Thyroid gland (tissue), 4 donors: ENCODE measurements around the gene ANXA3. TPM values are rescaled to one million over a fixed set of nuclear protein-coding genes. Genes with fewer than 3 reads are reported as not detected.

Experiments used
- DNase-seq, 2 donors: peaks; one replicate each; pipeline ENCODE4 v3.0.0-alpha.2; 2019
- H3K27ac ChIP-seq, 3 donors: fragments of 200-600 bp; sonication (generic); 1 replicate in 2 of 3; 2 replicates in 1 of 3; pipeline ENCODE4 v1.5.1; 2016 to 2019; ENCODE audit warnings: mild to moderate bottlenecking in 1 of 3, moderate library complexity in 1 of 3
- H3K27me3 ChIP-seq: fragments of 200-600 bp; sonication (generic); one replicate; pipeline ENCODE4 v1.5.1; 2019
- H3K36me3 ChIP-seq, 2 donors: fragments of 200-600 bp; sonication (generic); one replicate each; pipeline ENCODE4 v1.5.1; 2016 to 2019
- H3K4me1 ChIP-seq, 2 donors: fragments of 200-600 bp; sonication (generic); one replicate each; pipeline ENCODE4 v1.5.1; 2017 to 2019
- H3K4me3 ChIP-seq, 3 donors: fragments of 200-600 bp; sonication (generic); replicated peaks in 1 of 3; 1 replicate in 2 of 3; 2 replicates in 1 of 3; pipeline ENCODE4 v1.5.1; 2016; ENCODE audit warnings: mild to moderate bottlenecking in 1 of 3
- H3K9me3 ChIP-seq: fragments of 200-600 bp; sonication (generic); one replicate; pipeline ENCODE4 v1.5.1; 2017
- CTCF ChIP-seq, 6 experiments: fragments of 200-600 bp in 3 of 6; fragments of 450-650 bp in 3 of 6; sonication (generic) in 3 of 6; IDR thresholded peaks; one replicate each; pipeline ENCODE4 v1.5.1; 2016 to 2019; ENCODE audit warnings: antibody characterized with exemption in 6 of 6, mild to moderate bottlenecking in 2 of 6, inconsistent platforms in 1 of 6, moderate library complexity in 1 of 6
- POLR2A ChIP-seq, 2 donors: fragments of 450-650 bp; IDR thresholded peaks; one replicate each; pipeline ENCODE4 v1.6.1; 2017; ENCODE audit warnings: antibody characterized with exemption in 2 of 2, mild to moderate bottlenecking in 2 of 2, moderate library complexity in 1 of 2
- WGBS, 2 donors: methylation state at CpG; one replicate each; pipeline ENCODE4 v1.1.5; 2017; 5-methylcytosine and 5-hydroxymethylcytosine counted together
- intact Hi-C: fragments of 100-400 bp; cut with DNase I; formaldehyde crosslinking; loops from one replicate; pipeline ENCODE4 v1.15.1; 2023
- total RNA-seq, 4 donors: library from RNA; depleted of rRNA; stranded (reverse); fragments of >200 nt; gene quantifications; one replicate each; pipeline ENCODE4 v1.2.3, GENCODE V29; 2016

The ANXA3 gene
- total RNA-seq, 4 donors from 2014 or later, result 98.7 to 213 (median 156) TPM

DNA sequence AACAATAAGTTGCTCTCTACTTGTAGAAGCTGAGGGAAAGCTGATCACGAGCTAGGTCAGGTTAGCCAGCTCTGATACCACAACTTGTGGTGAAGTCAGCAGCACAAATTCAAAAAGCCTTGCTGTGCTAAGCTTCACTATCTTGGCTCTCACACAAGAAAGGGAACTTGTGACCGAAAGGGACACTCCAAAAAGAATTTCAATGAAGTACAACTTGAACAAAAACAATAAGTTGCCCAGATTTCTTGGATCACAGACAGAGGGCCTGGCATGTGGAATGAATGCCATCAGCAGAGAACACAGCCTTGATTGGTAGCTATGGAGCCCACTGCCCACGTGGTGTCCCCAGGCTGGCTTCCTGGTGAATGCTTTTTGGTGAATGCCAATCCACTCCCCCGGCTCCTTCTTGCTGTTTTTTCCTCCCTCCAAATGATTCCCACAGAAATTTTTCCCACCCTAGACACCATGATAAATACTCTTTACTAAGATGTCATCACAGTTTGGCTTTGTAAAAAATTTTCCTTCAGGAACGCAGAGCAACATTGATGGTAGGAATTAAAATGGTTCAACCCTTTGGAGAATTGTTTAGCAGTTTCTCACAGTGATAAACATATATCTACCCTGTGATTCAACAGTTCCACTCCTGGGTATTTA lies 82.6 kb downstream of the ANXA3 start:
- no peaks in the 10 kb centered on the region for H3K9me3 ChIP-seq
- H3K27me3 ChIP-seq, result no peaks in the 10 kb centered on the region
- TF ChIP-seq POLR2A (IDR thresholded peaks at IDR 0.05) (peak in 1 of 2 donors; percentile 77), CTCF (IDR thresholded peaks at IDR 0.05) (no peak)
- no peaks in the 10 kb centered on the region for H3K36me3 ChIP-seq
- intact Hi-C loops, result no loop called here
- no peak overlapping the region for H3K4me3 ChIP-seq
- peak; percentile 95 to 96 for DNase-seq
- 30 to 31% methylated on average over 5 of the region's 5 CpGs for WGBS, 2 donors
- H3K4me1 ChIP-seq, result peaks cover 29 to 57% of the 10 kb centered on the region in 2 donors
- H3K27ac ChIP-seq, result peak overlapping the region; percentile 87 to 97 (median 97)

DNA sequence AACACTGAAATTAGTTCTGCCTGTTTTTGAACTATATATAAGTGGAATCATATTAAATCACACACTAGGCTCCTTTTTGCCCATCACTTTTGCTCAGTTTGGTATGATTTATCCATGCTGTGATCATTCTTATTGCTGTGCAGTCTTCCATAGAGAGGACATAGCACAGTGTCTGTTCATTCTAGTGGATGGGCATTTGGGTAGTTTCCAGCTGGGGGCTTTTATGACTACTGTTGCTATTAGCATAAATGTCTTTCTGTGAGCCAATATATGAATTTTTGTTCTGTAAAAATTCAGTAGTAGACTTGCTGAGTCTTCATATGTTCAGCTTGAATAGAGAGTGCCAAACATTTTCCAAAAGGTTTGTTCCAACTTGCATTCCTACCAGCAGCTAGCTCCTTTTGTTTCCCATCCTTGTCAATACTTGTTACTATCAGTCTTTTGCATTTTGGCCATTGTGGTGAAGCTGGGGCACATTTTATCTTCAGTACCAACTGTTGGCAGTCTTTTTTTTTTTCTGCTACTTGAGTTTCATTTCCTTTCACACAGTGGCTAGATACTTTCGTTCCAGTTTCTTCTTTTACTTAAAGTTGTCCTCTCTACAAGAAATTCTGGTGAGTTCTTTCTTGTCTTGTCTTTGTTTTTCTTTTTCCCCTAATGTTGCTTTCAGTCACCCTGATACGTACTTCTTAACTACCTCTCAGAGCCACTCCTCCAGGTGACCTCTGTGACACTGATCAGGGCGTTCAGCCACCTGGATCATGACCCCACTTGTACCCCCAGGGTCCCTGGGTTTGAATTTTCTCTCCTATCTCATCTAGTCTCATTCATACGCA lies 87.0 kb downstream of the ANXA3 start:
- peaks cover 8 to 15% of the 10 kb centered on the region in 2 donors for H3K4me1 ChIP-seq
- peak overlapping the region in 1 of 3 donors; percentile 7 for H3K27ac ChIP-seq
- H3K27me3 ChIP-seq, result no peaks in the 10 kb centered on the region
- intact Hi-C loops, result no loop called here
- 68 to 74% methylated on average over 4 of the region's 4 CpGs for WGBS, 2 donors
- no peaks in the 10 kb centered on the region for H3K9me3 ChIP-seq
- DNase-seq, result no peak
- TF ChIP-seq CTCF (IDR thresholded peaks at IDR 0.05) (no peak), POLR2A (IDR thresholded peaks at IDR 0.05) (no peak)
- no peak overlapping the region for H3K4me3 ChIP-seq
- H3K36me3 ChIP-seq, result no peaks in the 10 kb centered on the region

DNA sequence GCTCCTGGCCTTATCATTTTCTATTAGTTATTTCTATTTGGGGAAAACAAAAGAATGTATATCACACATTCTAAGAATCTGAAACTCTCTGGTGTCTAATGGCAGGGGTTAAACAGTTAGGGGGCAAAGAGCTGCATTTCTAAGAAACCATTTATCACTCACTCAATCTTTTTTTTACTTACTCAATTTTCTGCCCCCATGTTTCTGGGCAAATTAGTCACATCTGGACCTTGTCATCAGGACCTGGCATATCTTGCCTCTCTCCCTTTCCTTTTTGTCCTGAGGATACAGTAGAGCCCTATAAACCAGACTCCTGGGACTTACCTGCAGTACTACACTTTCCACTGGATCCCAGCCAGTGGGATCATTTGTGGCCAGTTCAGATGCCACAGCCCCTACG lies 89.1 kb downstream of the ANXA3 start:
- H3K27me3 ChIP-seq, result no peaks in the 10 kb centered on the region
- DNase-seq, result no peak
- 76 to 92% methylated on average over 1 of the region's 1 CpG for WGBS, 2 donors
- intact Hi-C loops, result no loop called here
- no peaks in the 10 kb centered on the region for H3K9me3 ChIP-seq
- no peak overlapping the region for H3K4me3 ChIP-seq
- H3K36me3 ChIP-seq, result no peaks in the 10 kb centered on the region
- H3K4me1 ChIP-seq, result peaks cover 10 to 17% of the 10 kb centered on the region in 2 donors
- no peak for TF ChIP-seq CTCF (IDR thresholded peaks at IDR 0.05)
- no peak for TF ChIP-seq POLR2A (IDR thresholded peaks at IDR 0.05)
- no peak overlapping the region for H3K27ac ChIP-seq

DNA sequence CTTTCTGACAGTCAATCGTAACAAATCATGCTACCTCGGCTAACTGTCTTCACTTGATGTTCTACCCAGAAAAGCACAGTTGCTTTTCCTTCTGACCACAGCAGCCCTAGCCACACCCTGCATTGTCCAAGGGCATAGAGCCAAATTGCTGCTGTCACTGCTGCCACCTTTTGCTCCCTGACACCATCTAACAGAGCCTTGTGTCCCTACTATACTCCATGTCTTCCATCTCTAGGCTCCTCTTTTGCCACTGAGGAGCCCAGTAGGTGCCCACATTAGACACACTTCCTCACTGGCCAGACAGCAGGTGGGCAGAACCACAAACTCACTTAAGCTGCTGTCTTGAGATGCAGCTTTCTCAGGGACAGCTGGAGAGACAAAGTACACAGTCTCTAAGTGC lies 91.4 kb downstream of the ANXA3 start:
- intact Hi-C loops, result no loop called here
- H3K36me3 ChIP-seq, result no peaks in the 10 kb centered on the region
- no peaks in the 10 kb centered on the region for H3K9me3 ChIP-seq
- H3K27ac ChIP-seq, result no peak overlapping the region
- no peak for DNase-seq
- 86 to 91% methylated on average over 2 of the region's 2 CpGs for WGBS, 2 donors
- H3K4me1 ChIP-seq, result peaks cover 15 to 27% of the 10 kb centered on the region in 2 donors
- no peak overlapping the region for H3K4me3 ChIP-seq
- no peaks in the 10 kb centered on the region for H3K27me3 ChIP-seq
- TF ChIP-seq POLR2A (IDR thresholded peaks at IDR 0.05) (no peak), CTCF (IDR thresholded peaks at IDR 0.05) (no peak)
